Activated T-cell treated with anti-CD3 and anti-CD28 coated beads, Interleukin-2, amount 50 U/mL, for 72 hours (primary cell): ENCODE data around the gene ANKRD44. TPM values are rescaled to one million over a fixed set of nuclear protein-coding genes. Genes with fewer than 3 reads are reported as not detected.
A peak's percentile ranks its signal among the peaks of the same experiment; 100 is the strongest.

Experiments used
- ATAC-seq, 2 donors: fragments of 150-1000 bp; cut with Tn5 transposase; replicated peaks in 1 of 2; 2 replicates each; pipeline ENCODE4 v1.10.0; 2021; ENCODE audit warnings: moderate library complexity in 2 of 2, mild to moderate bottlenecking in 1 of 2
- DNase-seq, 2 donors: peaks; one replicate each; pipeline ENCODE4 v3.0.0; 2021 to 2022; ENCODE audit warnings: mixed read lengths in 1 of 2
- H3K27ac Mint-ChIP-seq: one replicate; pipeline ENCODE4 v1.8.0; 2022; ENCODE audit warnings: mild to moderate bottlenecking, moderate library complexity, mixed read lengths
- H3K27me3 Mint-ChIP-seq: one replicate; pipeline ENCODE4 v1.8.0; 2022; ENCODE audit warnings: low read depth, mixed read lengths
- H3K36me3 Mint-ChIP-seq, 2 donors: one replicate each; pipeline ENCODE4 v1.8.0; 2022; ENCODE audit warnings: mixed read lengths in 2 of 2, mild to moderate bottlenecking in 1 of 2; ENCODE audit not compliant: insufficient read depth in 2 of 2
- H3K4me1 Mint-ChIP-seq: one replicate; pipeline ENCODE4 v1.8.0; 2022; ENCODE audit warnings: low read depth, mixed read lengths
- H3K4me3 Mint-ChIP-seq, 2 donors: one replicate each; pipeline ENCODE4 v1.8.0; 2022; ENCODE audit warnings: mild to moderate bottlenecking in 2 of 2, mixed read lengths in 2 of 2, moderate library complexity in 2 of 2
- H3K9me3 Mint-ChIP-seq, 2 donors: one replicate each; pipeline ENCODE4 v1.8.0; 2022; ENCODE audit warnings: mixed read lengths in 2 of 2
- total RNA-seq, 2 donors: library from RNA; stranded (reverse); gene quantifications; one replicate each; pipeline ENCODE4 v1.2.3, GENCODE V29; 2022

Gene ANKRD44
- total RNA-seq, 2 donors from 2014 or later: 114 to 141 TPM

DNA sequence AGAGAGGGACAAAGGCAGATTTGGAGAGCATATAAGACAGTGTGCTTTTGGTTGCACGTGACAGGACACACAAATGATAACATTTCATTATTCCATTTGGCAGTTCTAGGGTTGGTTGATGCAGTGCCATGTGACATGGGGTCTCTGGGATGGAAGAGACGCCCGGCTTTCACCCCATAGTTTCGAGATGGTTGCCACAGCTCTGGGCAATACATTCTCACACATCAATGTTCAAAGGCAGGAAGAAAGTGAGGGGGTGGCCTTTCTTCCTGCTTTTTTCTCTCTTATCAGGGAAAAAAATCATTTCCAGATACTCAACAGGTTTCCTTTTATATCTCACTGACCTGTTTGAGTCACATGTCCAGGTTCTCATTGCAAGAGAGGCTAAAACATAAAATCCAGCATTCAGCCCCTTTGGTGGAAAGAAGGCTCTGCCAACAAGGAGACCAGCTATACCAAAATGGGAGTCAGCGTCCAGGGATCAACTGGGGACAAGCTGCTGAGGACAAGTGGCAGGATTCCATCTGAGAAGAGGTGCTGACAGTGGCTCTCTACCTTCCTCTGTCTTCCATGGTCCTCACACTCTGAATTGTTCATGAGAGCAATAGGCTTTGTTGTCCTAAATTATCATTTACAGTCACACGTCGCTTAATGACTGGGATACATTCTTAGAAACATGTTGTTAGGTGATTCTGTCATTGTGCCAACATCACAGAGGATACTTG, 29.1 kb upstream of the ANKRD44 start:
- no peaks in the 10 kb centered on the region for H3K27me3 Mint-ChIP-seq
- H3K4me3 Mint-ChIP-seq: peak overlapping the region; percentile 1
- H3K4me1 Mint-ChIP-seq: peaks cover 19% of the 10 kb centered on the region
- no peak overlapping the region for H3K27ac Mint-ChIP-seq
- no peaks in the 10 kb centered on the region for H3K36me3 Mint-ChIP-seq
- no peaks in the 10 kb centered on the region for H3K9me3 Mint-ChIP-seq
- DNase-seq: no peak
- ATAC-seq: peak in 1 of 2 donors; percentile 11

DNA sequence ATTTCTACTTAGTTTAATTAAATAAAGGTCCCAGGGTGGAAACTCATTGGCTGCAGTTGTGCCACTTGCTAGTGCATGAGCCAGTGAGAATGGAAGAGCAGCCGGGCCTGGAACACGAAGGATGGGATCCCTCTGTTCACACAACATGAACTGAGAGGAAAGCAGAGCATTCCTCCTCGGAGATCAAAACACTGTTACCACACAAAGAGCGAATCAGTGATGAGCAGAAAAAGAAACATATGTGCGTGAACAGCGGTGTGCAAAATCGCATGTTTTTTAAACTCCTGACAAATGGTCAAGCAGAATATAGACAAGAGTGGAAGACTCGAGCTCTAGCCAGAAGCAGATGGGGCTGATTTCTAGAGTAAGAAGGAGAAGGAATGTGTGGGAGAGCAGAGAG, 28.4 kb upstream of the ANKRD44 start:
- Mint-ChIP-seq H3K36me3 (no peaks in the 10 kb centered on the region), H3K4me3 (peak overlapping the region; percentile 1), H3K27me3 (no peaks in the 10 kb centered on the region), H3K27ac (no peak overlapping the region), H3K9me3 (no peaks in the 10 kb centered on the region), H3K4me1 (peaks cover 19% of the 10 kb centered on the region)
- DNase-seq: no peak
- ATAC-seq: no peak

DNA sequence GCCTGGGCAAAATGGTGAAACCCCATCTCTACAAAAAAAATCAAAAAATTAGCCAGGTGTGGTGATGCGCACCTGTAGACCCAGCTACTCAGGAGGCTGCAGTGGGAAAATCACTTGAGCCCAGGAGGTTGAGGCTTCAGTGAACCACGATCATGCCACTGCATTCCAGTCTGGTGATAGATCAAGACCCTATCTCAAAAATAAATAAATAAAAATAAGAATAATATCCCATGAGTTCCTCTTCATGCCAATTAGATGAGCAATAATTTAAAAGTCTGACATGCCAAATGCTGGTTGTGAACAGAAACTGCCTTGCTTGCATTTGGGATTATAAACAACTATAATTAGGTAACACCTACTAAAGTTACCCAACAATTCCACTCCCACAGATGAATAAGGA, 22.1 kb upstream of the ANKRD44 start:
- H3K4me1 Mint-ChIP-seq: peaks cover 37% of the 10 kb centered on the region
- DNase-seq (no peak), ATAC-seq (no peak)
- no peak overlapping the region for H3K4me3 Mint-ChIP-seq
- no peak overlapping the region for H3K27ac Mint-ChIP-seq
- H3K9me3 Mint-ChIP-seq: peaks cover 6 to 11% of the 10 kb centered on the region in 2 donors
- no peaks in the 10 kb centered on the region for H3K27me3 Mint-ChIP-seq
- peaks cover 8 to 16% of the 10 kb centered on the region in 2 donors for H3K36me3 Mint-ChIP-seq

DNA sequence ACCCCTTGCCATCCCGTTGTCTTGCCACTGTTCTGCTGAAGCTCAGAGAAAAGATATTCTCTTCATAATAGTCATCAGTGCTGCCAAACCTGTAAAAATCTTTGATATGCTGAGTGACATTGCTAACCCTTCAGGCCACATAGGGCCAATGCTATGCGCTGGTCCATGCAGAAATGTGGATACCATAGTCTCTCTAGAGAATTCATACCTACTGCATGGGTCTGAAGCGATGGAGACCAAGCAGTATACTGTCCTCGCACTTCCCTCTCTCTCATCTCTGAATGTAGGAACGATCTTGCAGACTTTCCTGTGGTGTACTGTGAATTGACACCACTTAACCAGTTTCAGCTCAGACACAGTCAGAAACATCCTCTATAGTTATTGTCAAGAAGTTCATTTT, 17.9 kb upstream of the ANKRD44 start:
- H3K27me3 Mint-ChIP-seq: no peaks in the 10 kb centered on the region
- H3K4me3 Mint-ChIP-seq: peak overlapping the region; percentile 69 to 80
- peak; percentile 57 to 64 for ATAC-seq
- H3K9me3 Mint-ChIP-seq: peaks cover 6 to 11% of the 10 kb centered on the region in 2 donors
- DNase-seq: no peak
- peak overlapping the region; percentile 91 for H3K27ac Mint-ChIP-seq
- H3K4me1 Mint-ChIP-seq: peaks cover 71% of the 10 kb centered on the region
- H3K36me3 Mint-ChIP-seq: peaks cover 8 to 16% of the 10 kb centered on the region in 2 donors

DNA sequence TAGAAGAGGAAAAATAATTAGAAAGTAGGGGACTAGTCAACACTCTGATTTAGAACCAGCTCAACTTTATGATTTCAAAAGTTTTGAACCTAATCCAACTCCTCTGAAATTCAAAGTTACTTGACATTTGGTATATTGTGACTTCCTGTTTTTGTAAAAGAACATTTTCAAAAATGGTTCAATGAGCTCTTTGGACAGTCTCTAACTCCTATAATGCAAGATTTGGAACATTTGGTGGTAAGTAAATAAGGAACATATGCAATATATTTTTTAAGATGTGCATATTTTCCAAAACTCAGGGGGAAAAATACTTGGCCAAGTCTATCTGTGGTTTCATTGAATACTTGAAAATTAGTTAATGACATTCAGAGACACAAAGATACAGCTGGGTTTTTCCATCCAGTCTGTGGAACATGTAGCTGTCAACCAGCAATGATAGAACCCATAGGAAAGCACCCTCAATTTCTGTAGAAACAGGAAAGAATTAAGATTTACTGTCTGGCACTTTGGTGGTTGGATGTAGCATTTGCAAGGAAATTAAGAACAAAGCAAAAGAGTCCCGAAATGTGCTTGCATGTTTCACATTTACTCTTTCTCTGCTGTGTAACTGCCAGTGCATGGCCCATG, 17.0 kb upstream of the ANKRD44 start:
- no peak for DNase-seq
- Mint-ChIP-seq H3K4me3 (peak overlapping the region; percentile 69 to 80), H3K27ac (peak overlapping the region; percentile 96)

DNA sequence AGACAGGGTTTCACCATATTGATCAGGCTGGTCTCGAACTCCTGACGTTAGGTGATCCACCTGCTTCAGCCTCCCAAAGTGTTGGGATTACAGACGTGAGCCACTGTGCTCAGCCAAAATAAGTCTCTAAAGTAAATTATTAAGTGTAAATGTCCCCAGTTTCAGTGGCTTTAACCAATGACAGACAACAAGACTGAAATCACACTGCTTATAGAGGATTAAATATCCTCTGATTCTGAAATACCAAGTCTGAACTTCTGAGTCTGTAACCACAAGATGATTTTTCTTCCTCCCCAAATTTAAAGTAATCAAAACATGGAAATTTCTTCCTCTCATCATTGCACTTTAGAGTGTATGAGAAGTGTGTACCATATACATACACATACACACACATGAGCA, 16.5 kb upstream of the ANKRD44 start:
- DNase-seq (no peak), ATAC-seq (no peak)
- Mint-ChIP-seq H3K4me3 (peak overlapping the region; percentile 69 to 80), H3K27ac (peak overlapping the region; percentile 96), H3K27me3 (no peaks in the 10 kb centered on the region), H3K9me3 (peaks cover 6 to 11% of the 10 kb centered on the region in 2 donors), H3K4me1 (peaks cover 83% of the 10 kb centered on the region), H3K36me3 (peaks cover 8 to 16% of the 10 kb centered on the region in 2 donors)

More for the DNA sequence above, 17.0 kb upstream of the ANKRD44 start:
- no peaks in the 10 kb centered on the region for H3K27me3 Mint-ChIP-seq
- peak; percentile 35 to 49 for ATAC-seq
- H3K4me1 Mint-ChIP-seq: peaks cover 78% of the 10 kb centered on the region
- peaks cover 6 to 11% of the 10 kb centered on the region in 2 donors for H3K9me3 Mint-ChIP-seq
- H3K36me3 Mint-ChIP-seq: peaks cover 8 to 16% of the 10 kb centered on the region in 2 donors

DNA sequence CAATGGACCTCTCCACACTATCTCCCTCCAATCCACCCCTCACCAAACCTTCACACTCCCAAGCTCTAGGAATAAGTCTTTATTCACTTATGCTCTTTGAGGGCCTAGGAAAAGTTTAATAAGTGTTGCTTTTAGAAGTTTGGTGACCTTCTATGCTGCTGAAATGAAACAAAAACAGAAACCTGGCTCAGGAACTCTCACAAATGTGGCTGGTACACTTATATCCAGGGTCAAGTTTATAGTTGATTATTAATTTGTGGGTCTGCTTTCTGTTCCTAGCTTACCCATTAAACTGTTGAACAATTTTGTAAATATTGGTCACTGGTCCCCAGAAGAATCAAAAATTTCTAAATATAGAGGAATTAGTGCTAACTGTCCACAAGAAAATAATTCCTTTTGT, 14.2 kb upstream of the ANKRD44 start:
- ATAC-seq: no peak
- peak overlapping the region; percentile 89 for H3K27ac Mint-ChIP-seq

DNA sequence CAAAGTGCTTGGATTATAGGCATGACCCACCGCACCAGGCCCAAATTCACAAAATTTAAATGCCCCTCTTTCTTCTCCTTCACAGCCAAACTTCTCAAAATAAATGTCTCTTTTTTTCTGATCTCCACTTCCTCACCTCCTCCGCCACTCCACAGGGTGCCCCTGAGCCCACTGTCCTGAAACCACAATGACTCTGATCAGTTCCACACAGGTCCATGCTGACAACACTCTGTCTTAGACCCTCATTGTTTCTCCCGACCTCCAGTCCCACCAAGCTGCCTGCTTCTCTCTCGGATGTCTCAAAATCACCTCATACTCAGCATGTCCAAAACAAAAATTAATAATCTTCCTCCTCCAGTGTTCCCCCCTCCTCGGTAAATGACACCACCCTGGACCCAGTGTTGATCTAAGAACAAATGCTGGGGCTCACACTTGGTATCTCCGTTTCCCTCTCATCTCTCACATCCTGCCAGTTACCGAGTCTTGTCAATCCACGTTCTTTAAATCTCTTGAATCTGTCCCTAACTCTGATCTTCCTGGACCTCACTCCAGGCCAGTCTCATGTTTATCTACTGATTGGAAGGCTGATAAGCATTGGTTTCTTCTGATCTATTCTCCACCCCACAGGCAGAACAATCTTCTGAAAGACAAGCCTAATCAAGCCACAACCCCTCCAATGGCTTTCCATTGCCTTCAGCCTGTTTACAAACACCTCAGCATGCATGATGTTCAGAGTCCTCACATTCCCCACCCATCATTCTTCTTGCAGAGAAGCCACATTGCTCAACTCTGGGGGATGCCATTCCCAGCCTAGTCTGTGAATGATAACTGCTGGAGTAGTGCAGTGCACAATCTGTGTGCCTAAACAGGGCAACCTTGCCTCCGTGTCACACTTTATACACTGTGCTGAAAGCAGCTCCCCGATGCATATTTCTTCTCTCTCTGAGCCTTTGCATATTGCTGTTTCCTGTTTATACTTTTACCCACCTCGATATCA, 12.4 kb upstream of the ANKRD44 start:
- H3K27ac Mint-ChIP-seq: peak overlapping the region; percentile 98
- H3K4me1 Mint-ChIP-seq: peaks cover 77% of the 10 kb centered on the region
- no peaks in the 10 kb centered on the region for H3K9me3 Mint-ChIP-seq
- H3K36me3 Mint-ChIP-seq: peaks cover 0 to 2% of the 10 kb centered on the region in 2 donors
- ATAC-seq: peak; percentile 63 to 76
- DNase-seq: peak; percentile 18 to 37
- no peaks in the 10 kb centered on the region for H3K27me3 Mint-ChIP-seq
- peak overlapping the region; percentile 80 to 91 for H3K4me3 Mint-ChIP-seq

More for the DNA sequence above, 14.2 kb upstream of the ANKRD44 start:
- Mint-ChIP-seq H3K36me3 (peaks cover 1% of the 10 kb centered on the region in 2 donors), H3K9me3 (no peaks in the 10 kb centered on the region), H3K4me1 (peaks cover 92% of the 10 kb centered on the region), H3K4me3 (peak overlapping the region; percentile 78 to 87), H3K27me3 (no peaks in the 10 kb centered on the region)
- DNase-seq: no peak

DNA sequence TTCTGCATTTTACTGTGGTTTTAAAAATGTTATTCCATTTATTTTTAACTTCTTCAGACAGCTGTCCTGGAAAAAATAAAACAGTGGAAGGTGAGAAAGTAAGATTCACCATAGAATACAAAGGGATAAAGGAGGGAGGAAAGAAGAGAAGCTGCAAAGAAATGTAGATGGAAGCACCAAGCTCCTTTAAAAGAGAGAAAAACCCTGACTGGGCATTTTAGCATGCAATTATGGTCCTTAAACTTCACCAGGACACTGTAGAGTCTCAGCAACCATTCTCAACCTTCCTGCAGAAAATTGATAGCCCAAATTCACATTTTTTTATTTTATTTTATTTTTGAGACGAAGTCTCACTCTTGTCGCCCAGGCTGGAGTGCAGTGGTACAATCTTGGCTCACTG, 11.6 kb upstream of the ANKRD44 start:
- H3K27me3 Mint-ChIP-seq: no peaks in the 10 kb centered on the region
- peak overlapping the region; percentile 26 to 50 for H3K4me3 Mint-ChIP-seq
- peaks cover 68% of the 10 kb centered on the region for H3K4me1 Mint-ChIP-seq
- H3K9me3 Mint-ChIP-seq: no peaks in the 10 kb centered on the region
- ATAC-seq (no peak), DNase-seq (no peak)
- H3K27ac Mint-ChIP-seq: peak overlapping the region; percentile 76
- peaks cover 0 to 2% of the 10 kb centered on the region in 2 donors for H3K36me3 Mint-ChIP-seq

DNA sequence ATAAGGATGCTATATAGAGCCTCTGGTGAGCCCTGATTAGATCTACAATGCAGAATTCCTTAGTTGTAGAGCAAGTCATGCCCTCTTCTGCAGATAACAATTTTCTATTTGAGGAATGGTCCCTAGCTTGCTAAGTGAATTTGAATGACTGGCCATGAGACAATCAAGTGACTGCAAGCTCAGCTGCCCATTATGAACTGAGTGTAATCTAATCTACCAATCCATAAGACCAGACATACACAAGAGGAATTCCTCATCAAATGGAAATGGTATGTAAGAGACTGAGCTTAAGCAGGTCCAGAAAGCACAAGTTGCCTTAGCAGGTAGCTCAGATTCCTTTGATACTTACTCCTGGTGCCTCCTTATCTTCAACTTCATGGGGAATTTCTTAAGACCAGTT, 4.8 kb upstream of the ANKRD44 start:
- ATAC-seq: no peak
- Mint-ChIP-seq H3K4me3 (no peak overlapping the region), H3K27ac (no peak overlapping the region), H3K9me3 (no peaks in the 10 kb centered on the region), H3K4me1 (peaks cover 64% of the 10 kb centered on the region), H3K36me3 (peaks cover 0 to 2% of the 10 kb centered on the region in 2 donors), H3K27me3 (no peaks in the 10 kb centered on the region)
- no peak for DNase-seq

DNA sequence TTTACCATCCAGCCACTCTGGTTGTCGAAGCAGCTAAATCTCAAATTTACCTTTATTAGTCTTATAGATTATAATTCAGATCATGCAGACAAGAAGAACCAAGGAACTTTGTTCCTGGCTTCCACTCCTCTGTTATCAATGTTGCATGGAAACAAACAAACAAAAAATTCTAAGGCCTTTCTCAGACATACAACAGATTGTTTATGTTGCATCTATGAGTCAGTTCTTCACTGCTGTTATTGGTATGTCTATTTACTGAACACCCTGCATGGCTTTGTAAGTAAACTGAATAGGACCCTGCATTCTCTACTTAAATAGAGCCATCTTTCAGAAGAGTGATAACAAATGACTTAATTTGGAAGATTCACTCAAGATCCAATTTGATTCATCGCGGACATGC, 1.6 kb upstream of the ANKRD44 start:
- DNase-seq: no peak

DNA sequence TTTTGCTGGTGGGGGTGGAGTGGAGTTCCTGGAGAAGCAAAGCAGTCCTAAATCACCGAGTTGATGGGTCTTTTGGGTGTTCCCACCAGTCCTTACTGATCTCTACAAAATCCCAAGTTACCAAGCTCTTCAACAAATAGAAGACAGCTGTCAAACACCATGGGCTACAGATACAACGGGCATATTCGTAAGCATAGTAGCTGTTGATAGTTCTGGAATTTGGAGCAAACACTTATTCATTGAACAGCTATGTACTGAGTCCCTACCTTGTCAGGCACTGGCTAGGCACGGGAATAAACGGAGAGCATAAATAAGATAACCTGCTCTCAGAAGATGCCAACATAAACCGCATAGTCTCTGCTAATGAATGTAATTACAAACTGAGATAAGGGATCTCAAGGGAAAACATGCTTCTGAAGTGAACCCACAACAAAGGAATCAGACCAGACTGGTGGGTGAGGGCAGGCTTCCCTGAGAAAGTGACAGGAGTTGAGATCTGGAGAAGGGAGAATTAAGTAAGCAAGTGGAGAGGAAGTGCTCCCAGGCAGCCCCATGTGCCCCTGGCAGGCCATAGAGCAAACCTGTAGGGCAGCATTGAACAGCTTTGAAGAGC, 947 bp upstream of the ANKRD44 start:
- no peak for ATAC-seq
- H3K4me3 Mint-ChIP-seq: peak overlapping the region; percentile 82 to 84
- peaks cover 71% of the 10 kb centered on the region for H3K4me1 Mint-ChIP-seq
- no peaks in the 10 kb centered on the region for H3K9me3 Mint-ChIP-seq
- H3K27ac Mint-ChIP-seq: peak overlapping the region; percentile 82
- peak in 1 of 2 donors; percentile 23 for DNase-seq
- peaks cover 3% of the 10 kb centered on the region in 2 donors for H3K36me3 Mint-ChIP-seq
- H3K27me3 Mint-ChIP-seq: no peaks in the 10 kb centered on the region

More for the DNA sequence above, 1.6 kb upstream of the ANKRD44 start:
- no peak for ATAC-seq
- Mint-ChIP-seq H3K27ac (peak overlapping the region; percentile 82), H3K4me3 (peak overlapping the region; percentile 82 to 84), H3K9me3 (no peaks in the 10 kb centered on the region), H3K4me1 (peaks cover 69% of the 10 kb centered on the region), H3K27me3 (no peaks in the 10 kb centered on the region), H3K36me3 (peaks cover 3% of the 10 kb centered on the region in 2 donors)
